ENCODE data around the gene LITAFD.

GRCh38 chr16:8890549-8890921 is 8.4 kb downstream of the LITAFD start:
- TF ChIP-seq CTCF (IDR thresholded peaks at IDR 0.05), result no peak
- no peak for TF ChIP-seq POLR2A (IDR thresholded peaks at IDR 0.05)

Measured in uterus (tissue), 2 donors.